Transverse colon (tissue), 4 donors: ENCODE measurements around the gene DNAJB8. TPM values are rescaled to one million over a fixed set of nuclear protein-coding genes. Genes with fewer than 3 reads are reported as not detected.

ENCODE experiments used
- DNase-seq: peaks from one replicate; pipeline ENCODE4 v3.0.0-alpha.2; 2019
- H3K27ac ChIP-seq, 4 donors: fragments of 200-600 bp; sonication (generic); 2 replicates each; pipeline ENCODE4 v1.5.1; 2016 to 2018; ENCODE audit warnings: inconsistent platforms in 4 of 4
- H3K27me3 ChIP-seq: fragments of 200-600 bp; sonication (generic); 2 replicates; pipeline ENCODE4 v1.5.1; 2017; ENCODE audit warnings: inconsistent platforms
- H3K36me3 ChIP-seq, 4 donors: fragments of 200-600 bp; sonication (generic); 2 replicates each; pipeline ENCODE4 v1.5.1; 2017 to 2019; ENCODE audit warnings: inconsistent platforms in 4 of 4
- H3K4me1 ChIP-seq, 4 donors: fragments of 200-600 bp; sonication (generic); 2 replicates each; pipeline ENCODE4 v1.5.1; 2017 to 2020; ENCODE audit warnings: inconsistent platforms in 4 of 4
- H3K4me3 ChIP-seq, 4 donors: fragments of 200-600 bp; sonication (generic); 1 replicate in 1 of 4; 2 replicates in 3 of 4; pipeline versions ENCODE4 v1.5.1 to v1.6.1; 2017 to 2019; ENCODE audit warnings: inconsistent platforms in 4 of 4
- H3K9me3 ChIP-seq, 2 donors: fragments of 200-600 bp; sonication (generic); 2 replicates each; pipeline ENCODE4 v1.5.1; 2017 to 2019; ENCODE audit warnings: inconsistent platforms in 2 of 2
- CTCF ChIP-seq, 5 experiments: fragments of 200-600 bp in 3 of 5; fragments of 450-650 bp in 2 of 5; sonication (generic) in 3 of 5; IDR thresholded peaks; 1 replicate in 2 of 5; 2 replicates in 3 of 5; pipeline ENCODE4 v1.5.1; 2016 to 2017; ENCODE audit warnings: antibody characterized with exemption in 5 of 5, inconsistent platforms in 3 of 5, mild to moderate bottlenecking in 2 of 5, moderate library complexity in 1 of 5
- EP300 ChIP-seq: sonication (generic); formaldehyde crosslinking; IDR thresholded peaks from one replicate; pipeline ENCODE4 v1.6.1; 2017; ENCODE audit warnings: antibody characterized with exemption, low read depth
- POLR2A ChIP-seq: fragments of 450-650 bp; IDR thresholded peaks from one replicate; pipeline ENCODE4 v1.6.1; 2016; ENCODE audit warnings: antibody characterized with exemption, mild to moderate bottlenecking, moderate library complexity
- POLR2AphosphoS5 ChIP-seq, 3 donors: sonication (generic); formaldehyde crosslinking; IDR thresholded peaks; one replicate each; pipeline ENCODE4 v1.6.1; 2016; ENCODE audit warnings: antibody characterized with exemption in 3 of 3
- WGBS, 2 donors: methylation state at CpG; one replicate each; pipeline ENCODE4 v1.1.5; 2018; ENCODE audit warnings: low coverage in 1 of 2; 5-methylcytosine and 5-hydroxymethylcytosine counted together
- in situ Hi-C, 4 donors: fragments of 200-750 bp; cut with MboI; loops; one replicate each; pipeline versions ENCODE4 v1.15.0 to v1.15.1; 2017; ENCODE audit warnings: low sequenced_read_pairs in 3 of 4, low pct_ligation_motif_present in 1 of 4, low pct_unique_long_range_greater_than_20kb in 1 of 4
- intact Hi-C: fragments of 100-400 bp; cut with DNase I; formaldehyde crosslinking; loops from one replicate; pipeline ENCODE4 v1.15.1; 2023; ENCODE audit warnings: low total_unique reads
- total RNA-seq, 4 donors: library from RNA; depleted of rRNA; stranded (reverse); fragments of >200 nt; gene quantifications; one replicate each; pipeline ENCODE4 v1.1.0, GENCODE V29; 2016

Gene DNAJB8
- total RNA-seq, 4 donors from 2014 or later: not detected

- Histone ChIP-seq H3K4me1 (no peaks in the 10 kb centered on the region), H3K9me3 (no peaks in the 10 kb centered on the region), H3K4me3 (no peak overlapping the region), H3K27ac (no peak overlapping the region), H3K27me3 (peaks cover 23% of the 10 kb centered on the region), H3K36me3 (no peaks in the 10 kb centered on the region)
- DNase-seq: no peak
- 63% methylated on average over 6 of the region's 6 CpGs; no CpG with 5 or more reads in 1 of the 2 donors for WGBS, 2 donors
- in situ Hi-C loops (no loop called here), intact Hi-C loops (no loop called here)
- TF ChIP-seq CTCF (IDR thresholded peaks at IDR 0.05) (no peak), POLR2AphosphoS5 (IDR thresholded peaks at IDR 0.05) (no peak), POLR2A (no peak), EP300 (no peak)
Observed at GRCh38 chr3:128469556-128469955, 2.9 kb upstream of the DNAJB8 start.

- no peak overlapping the region for H3K4me3 ChIP-seq
- TF ChIP-seq EP300 (no peak), CTCF (IDR thresholded peaks at IDR 0.05) (no peak), POLR2A (no peak), POLR2AphosphoS5 (IDR thresholded peaks at IDR 0.05) (no peak)
- H3K4me1 ChIP-seq: no peaks in the 10 kb centered on the region
- intact Hi-C loops: no loop called here
- WGBS, 2 donors: 85 to 95% methylated on average over 5 to 10 of the region's 10 CpGs
- H3K27ac ChIP-seq: no peak overlapping the region
- no peak for DNase-seq
- peaks cover 17% of the 10 kb centered on the region for H3K27me3 ChIP-seq
- no peaks in the 10 kb centered on the region for H3K9me3 ChIP-seq
- H3K36me3 ChIP-seq: no peaks in the 10 kb centered on the region
- in situ Hi-C loops: no loop called here
Observed at GRCh38 chr3:128468791-128469527, 2.3 kb upstream of the DNAJB8 start.

GRCh38 chr3:128468285-128468790 lies 1.6 kb upstream of the DNAJB8 start:
- H3K4me1 ChIP-seq: no peaks in the 10 kb centered on the region
- H3K9me3 ChIP-seq: no peaks in the 10 kb centered on the region
- no peak overlapping the region for H3K27ac ChIP-seq
- H3K4me3 ChIP-seq: no peak overlapping the region
- in situ Hi-C loops (no loop called here), intact Hi-C loops (no loop called here)
- H3K27me3 ChIP-seq: peaks cover 12% of the 10 kb centered on the region
- H3K36me3 ChIP-seq: no peaks in the 10 kb centered on the region
- no peak for DNase-seq
- WGBS, 2 donors: 83 to 89% methylated on average over 11 to 17 of the region's 17 CpGs
- TF ChIP-seq CTCF (IDR thresholded peaks at IDR 0.05): no peak
- TF ChIP-seq POLR2AphosphoS5 (IDR thresholded peaks at IDR 0.05): no peak
- no peak for TF ChIP-seq EP300
- no peak for TF ChIP-seq POLR2A

GRCh38 chr3:128464702-128465101 lies 2.0 kb downstream of the DNAJB8 start:
- H3K4me1 ChIP-seq: no peaks in the 10 kb centered on the region
- H3K4me3 ChIP-seq: no peak overlapping the region
- H3K9me3 ChIP-seq: no peaks in the 10 kb centered on the region
- TF ChIP-seq EP300: no peak
- no peak for TF ChIP-seq POLR2AphosphoS5 (IDR thresholded peaks at IDR 0.05)
- TF ChIP-seq CTCF (IDR thresholded peaks at IDR 0.05): no peak
- TF ChIP-seq POLR2A: no peak
- no peaks in the 10 kb centered on the region for H3K27me3 ChIP-seq
- in situ Hi-C loops (no loop called here), intact Hi-C loops (no loop called here)
- no peaks in the 10 kb centered on the region for H3K36me3 ChIP-seq
- no peak overlapping the region for H3K27ac ChIP-seq
- no peak for DNase-seq
- WGBS, 2 donors: 33% methylated on average over 1 of the region's 1 CpG
